ENCODE data around the gene FAM174C. TPM values are rescaled to one million over a fixed set of nuclear protein-coding genes. Genes with fewer than 3 reads are reported as not detected.
A peak's percentile ranks its signal among the peaks of the same experiment; 100 is the strongest.

The FAM174C gene
- total and polyA plus RNA-seq, 10 of the 15 experiments (the other 5 are each of a cell fraction or from before 2014, with no cell fraction given): 0.89 to 94.6 (median 43.6) TPM

GRCh38 chr19:1291761-1292418, 16.6 kb downstream of the FAM174C start (continued):
- TF ChIP-seq, protein P1, sequence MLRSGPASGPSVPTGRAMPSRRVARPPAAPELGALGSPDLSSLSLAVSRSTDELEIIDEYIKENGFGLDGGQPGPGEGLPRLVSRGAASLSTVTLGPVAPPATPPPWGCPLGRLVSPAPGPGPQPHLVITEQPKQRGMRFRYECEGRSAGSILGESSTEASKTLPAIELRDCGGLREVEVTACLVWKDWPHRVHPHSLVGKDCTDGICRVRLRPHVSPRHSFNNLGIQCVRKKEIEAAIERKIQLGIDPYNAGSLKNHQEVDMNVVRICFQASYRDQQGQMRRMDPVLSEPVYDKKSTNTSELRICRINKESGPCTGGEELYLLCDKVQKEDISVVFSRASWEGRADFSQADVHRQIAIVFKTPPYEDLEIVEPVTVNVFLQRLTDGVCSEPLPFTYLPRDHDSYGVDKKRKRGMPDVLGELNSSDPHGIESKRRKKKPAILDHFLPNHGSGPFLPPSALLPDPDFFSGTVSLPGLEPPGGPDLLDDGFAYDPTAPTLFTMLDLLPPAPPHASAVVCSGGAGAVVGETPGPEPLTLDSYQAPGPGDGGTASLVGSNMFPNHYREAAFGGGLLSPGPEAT (IDR thresholded peaks at IDR 0.05; ENCODE audit: low read depth): peak; percentile 41; the same call in 1 of the 2 replicates
- TF ChIP-seq BRCA1 (IDR thresholded peaks at IDR 0.05; ENCODE audit: low read depth, low read length) (no peak), YY1 (IDR thresholded peaks at IDR 0.05; ENCODE audit: low read depth, low read length) (no peak), RELA (IDR thresholded peaks at IDR 0.05; ENCODE audit: borderline replicate concordance, partially characterized antibody) (no peak), MEF2B (IDR thresholded peaks at IDR 0.05; ENCODE audit: partially characterized antibody, poor library complexity, severe bottlenecking) (peak; percentile 87), POU2F2 (IDR thresholded peaks at IDR 0.05; ENCODE audit: borderline replicate concordance, low read depth, low read length) (peak; percentile 81; the same call in 2 of the 3 replicates), RUNX3 (IDR thresholded peaks at IDR 0.05; ENCODE audit: low read length) (peak; percentile 62), DPF2 (IDR thresholded peaks at IDR 0.05) (peak; percentile 68; the same call in 1 of the 2 replicates), SUPT20H (IDR thresholded peaks at IDR 0.05; ENCODE audit: borderline replicate concordance, control insufficient read depth, low read depth, low read length) (no peak)

GRCh38 chr19:1292419-1293151, 17.3 kb downstream of the FAM174C start:
- SMC1A ChIA-PET (ENCODE audit: uncharacterized antibody, unreplicated experiment): no interaction called here
- in situ Hi-C loops (cut with MboI): no loop called here
- CTCF ChIA-PET: no interaction called here

More at GRCh38 chr19:1292419-1293151, 17.3 kb downstream of the FAM174C start:
- Histone ChIP-seq H3K27me3 (replicated peaks in 1 of 2; ENCODE audit: control insufficient read depth in 2 of 2, insufficient read depth in 2 of 2, low read length in 1 of 2) (no peaks in the 10 kb centered on the region; a peak in 1 of 4 replicates), H3K79me2 (ENCODE audit: control insufficient read depth, insufficient read depth, low read length) (no peaks in the 10 kb centered on the region), H2AFZ (ENCODE audit: control insufficient read depth, low read depth, low read length) (no peak overlapping the region), H3K4me3 (no peak overlapping the region), H4K20me1 (ENCODE audit: control insufficient read depth, insufficient read depth) (no peaks in the 10 kb centered on the region), H3K4me2 (ENCODE audit: control insufficient read depth, insufficient read depth) (no peak overlapping the region; the same call in 1 of the 2 replicates), H3K4me1 (ENCODE audit: control insufficient read depth, insufficient read depth, low read length) (peaks cover 16% of the 10 kb centered on the region), H3K9ac (ENCODE audit: control insufficient read depth, insufficient read depth, low read length) (no peak overlapping the region), H3K27ac (ENCODE audit: control insufficient read depth, insufficient read depth) (no peak overlapping the region), H3K9me3 (replicated peaks; ENCODE audit: control insufficient read depth, insufficient read depth, low read length) (no peaks in the 10 kb centered on the region), H3K36me3 (ENCODE audit: control insufficient read depth in 2 of 2, insufficient read depth in 2 of 2, low read length in 1 of 2) (no peaks in the 10 kb centered on the region)
- ChIA-PET RAD21 (ENCODE audit: unreplicated experiment) (no interaction called here), POLR2A (no interaction called here)
- DNase-seq (ENCODE audit: low read depth, low spot score) (no peak), ATAC-seq (peak; percentile 36; the same call in 1 of the 3 replicates), FAIRE-seq (no peak)
- 29% methylated on average over 17 of the region's 17 CpGs for WGBS (ENCODE audit: insufficient coverage, insufficient replicate concordance, low lambda C conversion rate, missing lambda C conversion rate)
- no peak for TF ChIP-seq E2F4 (IDR thresholded peaks at IDR 0.05; ENCODE audit: low read depth, low read length)
- peak; percentile 7 for TF ChIP-seq MEF2B (IDR thresholded peaks at IDR 0.05; ENCODE audit: partially characterized antibody, poor library complexity, severe bottlenecking)
- intact Hi-C loops (cut with micrococcal nuclease; ENCODE audit: unreplicated experiment): no loop called here
- BruUV-seq (replicated peaks): no TSS peak

All from GM12878 (cell line).